GM21367 (cell line): ENCODE measurements around the gene BBOX1.
"Not testable (repeated sequence)": the region's sequence is repeated elsewhere in the genome, so short reads cannot be mapped to it uniquely, and the experiment has no call there.

Experiments used
- ATAC-seq: cut with Tn5 transposase; IDR thresholded peaks from one replicate; pipeline ENCODE4 v1.9.1; 2021; ENCODE audit not compliant: unreplicated experiment

The BBOX1 gene

DNA sequence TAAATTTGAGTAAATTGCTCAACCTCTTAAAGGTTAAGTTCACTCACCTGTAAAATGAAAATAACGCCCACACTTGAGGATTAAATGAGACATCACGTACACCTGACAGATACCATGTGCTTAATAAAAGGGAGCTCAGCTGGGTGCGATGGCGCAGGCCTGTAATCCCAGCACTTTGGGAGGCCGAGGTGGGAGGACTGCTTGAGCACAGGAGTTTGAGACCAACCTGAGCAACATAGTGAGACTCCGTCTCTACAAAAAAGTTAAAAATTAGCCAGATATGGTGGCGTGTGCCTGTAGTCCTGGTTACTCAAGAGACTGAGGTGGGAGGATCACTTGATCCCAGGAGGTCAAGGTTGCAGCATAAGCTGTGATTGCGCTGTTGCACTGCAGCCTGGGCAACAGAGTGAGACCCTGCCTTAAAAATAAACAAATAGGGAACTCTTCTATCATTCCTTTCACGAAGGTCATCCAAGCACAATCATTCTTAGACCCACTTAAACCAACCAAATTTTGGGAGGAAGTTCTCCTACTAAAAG, 134.1 kb downstream of the BBOX1 start:
- ATAC-seq, result no peak

DNA sequence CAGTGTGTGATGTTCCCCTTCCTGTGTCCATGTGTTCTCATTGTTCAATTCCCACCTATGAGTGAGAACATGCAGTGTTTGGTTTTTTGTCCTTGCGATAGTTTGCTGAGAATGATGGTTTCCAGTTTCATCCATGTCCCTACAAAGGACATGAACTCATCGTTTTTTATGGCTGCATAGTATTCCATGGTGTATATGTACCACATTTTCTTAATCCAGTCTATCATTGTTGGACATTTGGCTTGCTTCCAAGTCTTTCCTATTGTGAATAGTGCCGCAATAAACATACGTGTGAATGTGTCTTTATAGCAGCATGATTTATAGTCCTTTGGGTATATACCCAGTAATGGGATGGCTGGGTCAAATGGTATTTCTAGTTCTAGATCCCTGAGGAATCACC, 134.9 kb downstream of the BBOX1 start:
- not testable (repeated sequence) for ATAC-seq
